C4-2B (cell line): ENCODE results near the gene PEX14.

Experiments used
- H3K27ac ChIP-seq: fragments of 450-650 bp; 2 replicates; pipeline ENCODE4 v1.5.1; 2017
- ZFX ChIP-seq: fragments of 450-650 bp; IDR thresholded peaks from 2 replicates; pipeline ENCODE4 v1.6.1; 2017
- TF ChIP-seq, protein P1 (sequence below): fragments of 450-650 bp; conservative IDR thresholded peaks from 2 replicates; pipeline ENCODE4 v1.5.1; 2017; ENCODE audit warnings: mild to moderate bottlenecking

PEX14 gene

DNA sequence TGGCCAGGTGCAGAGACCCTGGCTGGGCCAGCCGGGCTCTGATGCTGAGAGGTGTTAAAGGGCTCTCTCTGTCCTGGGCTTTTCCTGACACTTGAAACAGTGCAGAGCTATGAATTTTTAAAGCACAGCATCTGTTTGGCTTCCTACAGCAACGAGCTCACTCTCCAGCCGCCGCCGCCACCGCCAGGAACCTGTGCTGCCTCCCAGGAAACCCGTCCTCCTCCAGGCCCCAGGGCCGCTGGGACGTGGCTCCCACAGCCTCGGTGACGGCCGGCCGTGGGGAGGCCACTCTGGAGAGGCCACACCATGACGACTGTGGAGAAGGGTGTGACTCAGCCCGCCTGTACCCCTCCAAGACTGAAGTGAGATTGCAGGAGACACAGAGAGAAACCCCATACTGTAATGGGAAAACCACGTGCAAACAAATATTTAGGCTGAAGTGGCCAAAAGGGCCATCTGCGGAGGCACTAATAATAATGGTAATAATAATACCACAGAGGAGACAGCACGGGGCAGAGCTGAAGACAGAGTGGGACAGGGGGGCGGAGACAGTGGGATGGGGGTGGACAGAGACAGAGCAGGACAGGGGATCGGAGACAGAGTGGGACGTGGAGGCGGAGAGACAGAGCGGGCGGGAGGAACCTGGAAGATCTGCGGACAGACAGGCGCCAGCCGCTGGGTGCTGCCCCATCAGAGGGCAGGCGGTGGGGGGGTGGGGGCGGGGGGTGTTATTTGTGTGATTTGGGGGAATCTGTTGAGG is 182.5 kb downstream of the PEX14 start:
- no peak for TF ChIP-seq ZFX
- TF ChIP-seq, protein P1, sequence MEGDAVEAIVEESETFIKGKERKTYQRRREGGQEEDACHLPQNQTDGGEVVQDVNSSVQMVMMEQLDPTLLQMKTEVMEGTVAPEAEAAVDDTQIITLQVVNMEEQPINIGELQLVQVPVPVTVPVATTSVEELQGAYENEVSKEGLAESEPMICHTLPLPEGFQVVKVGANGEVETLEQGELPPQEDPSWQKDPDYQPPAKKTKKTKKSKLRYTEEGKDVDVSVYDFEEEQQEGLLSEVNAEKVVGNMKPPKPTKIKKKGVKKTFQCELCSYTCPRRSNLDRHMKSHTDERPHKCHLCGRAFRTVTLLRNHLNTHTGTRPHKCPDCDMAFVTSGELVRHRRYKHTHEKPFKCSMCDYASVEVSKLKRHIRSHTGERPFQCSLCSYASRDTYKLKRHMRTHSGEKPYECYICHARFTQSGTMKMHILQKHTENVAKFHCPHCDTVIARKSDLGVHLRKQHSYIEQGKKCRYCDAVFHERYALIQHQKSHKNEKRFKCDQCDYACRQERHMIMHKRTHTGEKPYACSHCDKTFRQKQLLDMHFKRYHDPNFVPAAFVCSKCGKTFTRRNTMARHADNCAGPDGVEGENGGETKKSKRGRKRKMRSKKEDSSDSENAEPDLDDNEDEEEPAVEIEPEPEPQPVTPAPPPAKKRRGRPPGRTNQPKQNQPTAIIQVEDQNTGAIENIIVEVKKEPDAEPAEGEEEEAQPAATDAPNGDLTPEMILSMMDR, result no peak
- H3K27ac ChIP-seq, result no peak overlapping the region

DNA sequence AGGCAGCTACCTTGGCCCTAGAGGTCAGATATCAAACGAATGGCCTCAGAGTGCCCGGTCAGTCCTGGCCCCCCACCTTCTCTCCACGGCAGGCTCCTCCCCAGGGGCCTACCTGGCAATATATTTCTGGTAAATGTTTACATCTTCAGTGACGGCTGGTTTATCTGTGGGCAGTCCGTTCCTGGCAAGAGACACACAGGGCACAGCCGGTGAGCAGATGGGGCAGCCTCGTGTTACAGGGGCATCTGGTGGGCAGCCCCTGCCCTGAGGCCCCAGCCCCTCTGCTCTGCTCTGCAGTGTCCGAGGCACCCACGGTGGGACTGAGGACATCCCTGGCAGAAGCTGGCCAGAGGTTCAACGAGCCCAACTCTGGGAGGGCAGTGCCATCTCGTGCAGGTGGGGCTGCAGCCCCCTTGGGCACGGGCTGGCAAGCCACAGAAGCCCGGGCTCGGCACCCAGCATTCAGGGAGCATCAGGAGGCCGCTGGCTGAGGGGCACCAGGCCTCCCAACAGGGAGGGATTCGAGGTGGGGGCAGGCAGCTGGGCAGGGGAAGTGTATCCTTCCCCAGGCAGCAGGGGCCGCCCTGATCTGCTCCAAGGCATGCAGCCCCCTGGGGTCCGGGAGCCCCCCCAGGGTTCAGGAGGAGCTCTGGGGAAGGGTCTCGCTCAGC is 183.8 kb downstream of the PEX14 start:
- no peak overlapping the region for H3K27ac ChIP-seq
- TF ChIP-seq, protein P1, result no peak
- TF ChIP-seq ZFX, result no peak

DNA sequence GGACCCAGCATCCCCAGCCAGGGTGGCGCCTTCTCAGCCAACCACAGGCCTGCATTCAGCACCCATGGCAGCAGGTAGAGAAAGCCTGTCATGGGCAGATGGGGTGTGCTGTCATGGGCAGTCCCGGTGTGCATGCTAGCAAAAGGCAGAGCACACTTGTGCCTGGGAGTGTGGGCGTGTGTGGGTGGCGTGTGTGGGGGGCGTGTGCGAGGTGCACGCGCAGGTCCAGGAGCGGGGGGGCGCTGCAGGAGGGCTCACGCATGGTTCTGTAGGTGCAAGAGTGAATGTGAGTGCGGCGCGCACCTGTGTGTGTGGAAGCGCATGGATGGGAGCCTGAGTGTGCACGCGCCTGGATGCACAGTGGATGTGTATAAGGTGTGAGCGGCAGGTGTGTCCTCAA is 184.5 kb downstream of the PEX14 start:
- TF ChIP-seq, protein P1, result no peak
- no peak for TF ChIP-seq ZFX

DNA sequence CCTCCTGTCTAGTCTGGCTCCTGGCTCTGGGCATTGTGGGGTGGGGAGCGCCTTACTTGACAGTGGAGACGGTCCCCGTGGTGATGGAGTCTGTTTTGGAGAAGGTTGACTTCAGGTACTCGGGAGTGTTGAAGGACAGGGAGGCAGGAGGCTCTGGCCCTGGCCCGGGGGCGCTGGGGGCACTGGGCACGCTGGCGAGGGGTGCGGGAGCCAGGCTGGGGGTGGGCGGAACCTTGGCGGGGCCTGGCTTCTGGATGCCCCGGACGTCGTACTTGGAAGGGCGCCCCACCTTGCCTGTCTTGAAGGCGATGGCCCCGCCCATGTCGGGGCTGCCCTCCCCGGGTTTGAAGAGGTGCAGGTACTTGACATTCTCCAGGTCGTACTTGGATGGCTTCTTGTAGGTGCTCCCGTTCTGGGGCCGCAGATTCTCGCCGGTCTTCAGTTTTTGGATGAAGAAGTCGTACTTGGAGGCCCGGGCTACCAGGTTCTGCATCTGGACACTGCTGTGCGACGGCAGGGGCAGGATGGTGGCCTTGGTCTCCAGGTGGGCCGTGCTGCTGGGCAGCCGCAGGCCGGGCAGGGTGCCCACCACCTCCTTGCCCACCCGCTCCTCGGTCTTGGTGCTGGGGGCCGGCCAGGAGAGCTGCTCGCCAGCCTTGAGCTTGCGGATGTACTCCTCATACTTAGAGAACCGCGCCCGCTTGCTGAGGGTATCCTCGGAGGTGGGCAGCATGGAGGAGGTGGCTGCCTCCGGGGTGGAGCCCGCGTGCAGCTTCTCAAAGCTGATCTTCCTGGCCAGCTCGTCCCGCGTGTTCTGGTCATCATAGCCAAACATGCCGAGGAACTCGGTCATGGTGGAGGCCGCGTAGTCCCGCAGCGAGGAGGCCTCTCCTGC is 185.1 kb downstream of the PEX14 start:
- H3K27ac ChIP-seq, result no peak overlapping the region
- TF ChIP-seq, protein P1, result no peak
- TF ChIP-seq ZFX, result no peak

More for the DNA sequence above, 184.5 kb downstream of the PEX14 start:
- no peak overlapping the region for H3K27ac ChIP-seq

DNA sequence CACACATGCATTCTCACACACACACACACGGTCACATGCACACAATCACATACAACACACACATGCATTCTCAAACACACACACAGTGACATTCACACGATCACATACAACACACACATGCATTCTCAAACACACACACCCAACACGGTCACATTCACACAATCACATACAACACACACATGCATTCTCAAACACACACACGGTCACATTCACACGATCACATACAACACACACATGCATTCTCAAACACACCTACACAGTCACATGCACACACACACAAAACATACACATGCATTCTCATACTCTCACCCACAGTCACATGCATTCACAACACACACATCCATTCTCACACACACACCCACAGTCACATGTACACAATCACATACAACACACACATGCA is 186.7 kb downstream of the PEX14 start:
- H3K27ac ChIP-seq, result no peak overlapping the region
- TF ChIP-seq ZFX, result no peak
- TF ChIP-seq, protein P1, result no peak

DNA sequence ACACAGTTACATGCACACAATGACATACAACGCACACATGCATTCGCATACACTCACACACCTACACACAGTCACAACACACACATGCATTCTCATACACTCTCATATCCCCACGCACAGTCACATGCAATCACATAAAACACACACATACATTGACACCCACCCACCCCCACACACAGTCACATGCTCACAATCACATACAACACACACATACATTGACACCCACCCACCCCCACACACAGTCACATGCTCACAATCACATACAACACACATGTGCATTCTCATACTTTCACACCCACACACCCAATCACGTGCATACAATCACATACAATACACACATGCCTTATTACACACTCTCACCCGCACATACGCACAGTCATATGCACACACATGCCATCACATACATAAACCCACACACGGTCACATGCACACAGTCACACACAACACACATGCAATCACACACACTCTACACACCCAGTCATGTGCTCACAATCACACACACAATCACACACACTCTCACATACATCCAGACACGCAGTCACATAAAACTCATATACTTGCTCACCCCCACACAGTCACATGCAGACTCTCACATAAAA is 187.4 kb downstream of the PEX14 start:
- TF ChIP-seq, protein P1, result no peak
- TF ChIP-seq ZFX, result no peak
- no peak overlapping the region; the same call in 1 of the 2 replicates for H3K27ac ChIP-seq
